Activated CD4-positive, alpha-beta memory T cell treated with anti-CD3 and anti-CD28 coated beads for 36 hours (primary cell): ENCODE data around the gene MYO15B. TPM values are rescaled to one million over a fixed set of nuclear protein-coding genes. Genes with fewer than 3 reads are reported as not detected.

Experiments used
- CTCF ChIA-PET: fragments of 350-600 bp; sonication (Branson Sonifier 250); formaldehyde crosslinking; loops from one replicate; lab custom pipeline; 2021; ENCODE audit warnings: antibody characterized with exemption, inconsistent platforms; lab: Charles Lee
- POLR2A ChIA-PET: fragments of 350-600 bp; sonication (Branson Sonifier 250); formaldehyde crosslinking; loops from one replicate; lab custom pipeline; 2021; ENCODE audit warnings: antibody characterized with exemption; lab: Charles Lee
- DNase-seq: peaks from one replicate; pipeline ENCODE4 v3.0.0-alpha.2; 2020
- H3K27ac Mint-ChIP-seq: one replicate; pipeline ENCODE4 v1.8.0; 2021; ENCODE audit warnings: mixed read lengths
- H3K27me3 Mint-ChIP-seq: one replicate; pipeline ENCODE4 v1.8.0; 2021; ENCODE audit warnings: mixed read lengths
- H3K36me3 Mint-ChIP-seq: one replicate; pipeline ENCODE4 v1.8.0; 2021; ENCODE audit warnings: mixed read lengths
- H3K4me1 Mint-ChIP-seq: one replicate; pipeline ENCODE4 v1.8.0; 2021; ENCODE audit warnings: low read depth, mixed read lengths
- H3K4me3 Mint-ChIP-seq: one replicate; pipeline ENCODE4 v1.8.0; 2021; ENCODE audit warnings: mild to moderate bottlenecking, mixed read lengths
- H3K9me3 Mint-ChIP-seq: one replicate; pipeline ENCODE4 v1.8.0; 2021; ENCODE audit warnings: mixed read lengths
- intact Hi-C: fragments of 100-400 bp; cut with micrococcal nuclease; formaldehyde crosslinking; loops from one replicate; pipeline ENCODE4 v1.15.1; 2023
- total RNA-seq, 2 experiments: library from RNA; stranded (reverse); gene quantifications; one replicate each; pipeline ENCODE4 v1.2.3, GENCODE V29; 2021

Gene MYO15B
- total RNA-seq, 2 experiments from 2014 or later, result 16.8 to 20.5 TPM

DNA sequence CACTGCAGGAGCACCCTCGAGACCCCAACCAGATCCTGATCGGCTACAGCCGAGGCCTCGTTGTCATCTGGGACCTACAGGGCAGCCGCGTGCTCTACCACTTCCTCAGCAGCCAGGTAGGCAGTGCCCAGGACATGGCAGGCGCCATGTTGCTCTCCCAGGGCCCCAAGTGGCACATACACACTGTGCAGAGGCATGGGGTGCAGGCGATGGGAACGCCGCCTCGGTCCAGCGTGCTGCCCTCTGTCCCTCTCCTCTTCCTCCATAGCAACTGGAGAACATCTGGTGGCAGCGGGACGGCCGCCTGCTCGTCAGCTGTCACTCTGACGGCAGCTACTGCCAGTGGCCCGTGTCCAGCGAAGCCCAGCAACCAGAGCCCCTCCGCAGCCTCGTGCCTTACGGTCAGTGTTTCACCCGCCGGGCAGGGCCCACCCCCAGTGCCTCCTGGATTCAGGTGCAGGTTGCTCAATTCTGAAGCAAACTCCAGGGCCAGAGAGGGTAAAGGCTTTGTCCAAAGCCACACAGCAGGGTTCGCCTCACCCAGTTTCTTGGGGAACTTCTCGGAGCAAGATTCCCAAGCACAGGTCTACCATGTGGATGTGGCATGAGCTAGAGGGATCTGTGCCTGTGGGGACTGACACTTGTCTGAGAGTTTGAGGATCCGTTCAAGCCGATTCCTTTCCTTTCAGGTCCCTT is 24.4 kb upstream of the MYO15B start:
- Mint-ChIP-seq H3K4me1 (no peaks in the 10 kb centered on the region), H3K27me3 (no peaks in the 10 kb centered on the region), H3K36me3 (no peaks in the 10 kb centered on the region), H3K27ac (no peak overlapping the region), H3K4me3 (no peak overlapping the region), H3K9me3 (no peaks in the 10 kb centered on the region)
- no peak for DNase-seq
- POLR2A ChIA-PET, result no interaction called here
- intact Hi-C loops, result no loop called here
- CTCF ChIA-PET, result no interaction called here

DNA sequence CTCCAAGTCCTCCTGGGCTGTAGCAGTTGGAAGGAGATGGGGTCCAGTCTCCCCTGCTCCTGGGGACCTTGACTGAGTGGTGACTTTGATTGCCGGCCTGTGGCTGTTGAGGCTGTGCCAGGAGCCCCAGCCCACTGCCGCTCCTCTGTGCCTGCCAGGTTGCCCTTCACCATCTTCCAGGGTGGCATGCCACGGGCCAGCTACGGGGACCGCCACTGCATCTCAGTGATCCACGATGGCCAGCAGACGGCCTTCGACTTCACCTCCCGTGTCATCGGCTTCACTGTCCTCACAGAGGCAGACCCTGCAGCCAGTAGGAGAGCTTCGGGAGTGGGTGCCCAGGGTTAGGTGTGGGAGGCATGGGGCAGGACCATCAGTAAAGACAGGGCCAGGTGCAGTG is 23.4 kb upstream of the MYO15B start:
- DNase-seq, result no peak
- no peak overlapping the region for H3K27ac Mint-ChIP-seq
- no peaks in the 10 kb centered on the region for H3K9me3 Mint-ChIP-seq
- intact Hi-C loops, result no loop called here
- no peak overlapping the region for H3K4me3 Mint-ChIP-seq
- H3K27me3 Mint-ChIP-seq, result no peaks in the 10 kb centered on the region
- H3K36me3 Mint-ChIP-seq, result no peaks in the 10 kb centered on the region
- CTCF ChIA-PET, result no interaction called here
- POLR2A ChIA-PET, result no interaction called here
- no peaks in the 10 kb centered on the region for H3K4me1 Mint-ChIP-seq

DNA sequence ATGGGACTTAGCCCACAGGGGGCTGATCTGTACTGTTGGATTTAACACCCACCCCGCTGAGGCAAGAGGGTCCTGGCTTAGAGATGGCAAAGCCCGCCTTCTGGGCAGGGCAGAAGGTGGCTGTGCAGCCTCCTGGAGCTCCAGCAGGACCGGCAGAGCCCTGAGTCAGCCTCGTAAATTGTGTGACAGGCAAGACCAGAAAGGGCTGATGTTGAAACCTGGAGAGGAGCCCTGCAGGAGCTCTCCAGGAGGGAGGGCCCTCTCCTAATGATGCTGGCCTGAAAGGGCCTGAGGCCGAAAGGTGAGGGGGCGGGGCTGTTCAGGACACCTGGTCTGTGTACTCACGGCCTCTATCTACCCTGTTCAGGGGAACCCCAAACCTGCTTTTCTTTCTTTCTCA is 22.5 kb upstream of the MYO15B start:
- H3K36me3 Mint-ChIP-seq, result no peaks in the 10 kb centered on the region
- no peak for DNase-seq
- no peaks in the 10 kb centered on the region for H3K4me1 Mint-ChIP-seq
- no peak overlapping the region for H3K27ac Mint-ChIP-seq
- H3K9me3 Mint-ChIP-seq, result no peaks in the 10 kb centered on the region
- H3K27me3 Mint-ChIP-seq, result no peaks in the 10 kb centered on the region
- POLR2A ChIA-PET, result no interaction called here
- H3K4me3 Mint-ChIP-seq, result no peak overlapping the region
- CTCF ChIA-PET, result interaction anchor here (0.9 kb wide), 1 partner anchor 68 kb away, joined by 3 read pairs; the partner anchor contains the start of gene SMIM5
- intact Hi-C loops, result no loop called here

DNA sequence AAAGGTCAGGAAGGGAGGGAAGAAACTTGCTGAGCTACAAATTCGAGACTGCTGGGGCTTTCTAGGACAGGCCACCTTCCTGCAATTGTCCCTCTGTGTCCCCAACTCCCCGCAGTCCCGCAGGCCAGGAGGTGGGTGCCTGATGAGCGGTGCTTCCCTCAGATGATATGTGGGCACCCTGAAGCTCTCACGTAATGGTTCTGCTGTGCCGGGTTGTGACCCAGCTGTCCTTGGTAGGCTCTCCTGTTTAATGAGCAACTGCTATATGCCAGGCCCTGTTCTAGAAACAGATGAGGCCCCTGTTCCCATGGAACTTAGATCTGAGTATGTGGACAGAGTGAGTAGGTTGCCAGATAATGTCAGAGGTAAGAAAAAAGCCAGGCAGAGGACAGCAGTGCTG is 22.0 kb upstream of the MYO15B start:
- H3K9me3 Mint-ChIP-seq, result no peaks in the 10 kb centered on the region
- DNase-seq, result no peak
- CTCF ChIA-PET, result interaction anchor here (0.9 to 1.1 kb wide), 2 partner anchors 35 to 68 kb away, joined by 3 read pairs; partner anchors contain the start of gene SMIM5
- intact Hi-C loops, result no loop called here
- POLR2A ChIA-PET, result no interaction called here
- H3K27ac Mint-ChIP-seq, result no peak overlapping the region
- H3K4me1 Mint-ChIP-seq, result no peaks in the 10 kb centered on the region
- H3K27me3 Mint-ChIP-seq, result no peaks in the 10 kb centered on the region
- no peaks in the 10 kb centered on the region for H3K36me3 Mint-ChIP-seq
- no peak overlapping the region for H3K4me3 Mint-ChIP-seq

DNA sequence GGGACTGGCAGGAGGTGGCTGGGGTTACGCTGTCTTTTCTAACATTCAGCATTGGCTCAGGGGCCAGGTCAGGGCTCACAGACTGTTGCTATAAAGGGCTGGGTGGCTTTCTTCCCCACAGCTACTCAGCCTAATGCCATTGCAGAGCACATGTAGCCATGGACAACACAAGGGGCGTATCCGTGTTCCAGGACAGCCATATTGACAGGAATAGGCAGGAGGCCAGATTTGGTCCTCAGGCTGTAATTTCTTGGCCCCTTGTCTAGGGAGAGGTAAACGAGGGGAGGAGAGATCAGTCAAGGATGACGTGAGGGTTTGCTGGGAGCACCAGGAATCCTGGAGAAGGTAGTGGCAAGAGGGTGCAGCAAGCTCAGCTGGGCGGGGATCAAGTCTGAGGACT is 21.2 kb upstream of the MYO15B start:
- H3K27ac Mint-ChIP-seq, result no peak overlapping the region
- POLR2A ChIA-PET, result no interaction called here
- H3K27me3 Mint-ChIP-seq, result no peaks in the 10 kb centered on the region
- no peak overlapping the region for H3K4me3 Mint-ChIP-seq
- no peak for DNase-seq
- intact Hi-C loops, result no loop called here
- no peaks in the 10 kb centered on the region for H3K9me3 Mint-ChIP-seq
- CTCF ChIA-PET, result interaction anchor here (1.1 kb wide), 1 partner anchor 35 kb away, joined by 3 read pairs; no protein-coding TSS in a partner anchor
- no peaks in the 10 kb centered on the region for H3K4me1 Mint-ChIP-seq
- no peaks in the 10 kb centered on the region for H3K36me3 Mint-ChIP-seq

DNA sequence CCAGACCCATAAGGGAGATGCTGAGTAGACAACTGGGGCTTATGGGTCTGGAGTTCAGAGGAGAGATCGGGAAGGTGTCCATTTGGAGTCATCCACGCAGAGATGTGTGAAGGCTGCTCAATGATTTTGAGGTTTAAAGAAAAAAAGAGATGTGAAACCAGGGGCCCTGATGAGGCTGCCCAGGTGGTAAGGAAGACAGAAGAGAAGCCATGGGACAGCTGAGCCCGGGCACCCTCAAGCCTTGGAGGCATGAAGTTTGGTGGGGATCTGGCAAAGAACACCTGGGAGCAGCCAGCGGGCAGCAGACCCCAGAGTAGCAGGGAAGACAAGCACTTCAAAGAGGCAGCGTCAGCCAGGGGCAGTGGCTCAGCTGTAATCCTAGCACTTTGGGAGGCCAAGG is 20.8 kb upstream of the MYO15B start:
- no peak for DNase-seq
- Mint-ChIP-seq H3K4me3 (no peak overlapping the region), H3K27me3 (no peaks in the 10 kb centered on the region), H3K36me3 (no peaks in the 10 kb centered on the region), H3K9me3 (no peaks in the 10 kb centered on the region), H3K4me1 (no peaks in the 10 kb centered on the region), H3K27ac (no peak overlapping the region)
- intact Hi-C loops, result no loop called here
- CTCF ChIA-PET, result interaction anchor here (1.1 to 1.9 kb wide), 2 partner anchors 34 to 66 kb away, joined by 3 to 6 read pairs; partner anchors contain the start of gene SMIM5
- POLR2A ChIA-PET, result no interaction called here

DNA sequence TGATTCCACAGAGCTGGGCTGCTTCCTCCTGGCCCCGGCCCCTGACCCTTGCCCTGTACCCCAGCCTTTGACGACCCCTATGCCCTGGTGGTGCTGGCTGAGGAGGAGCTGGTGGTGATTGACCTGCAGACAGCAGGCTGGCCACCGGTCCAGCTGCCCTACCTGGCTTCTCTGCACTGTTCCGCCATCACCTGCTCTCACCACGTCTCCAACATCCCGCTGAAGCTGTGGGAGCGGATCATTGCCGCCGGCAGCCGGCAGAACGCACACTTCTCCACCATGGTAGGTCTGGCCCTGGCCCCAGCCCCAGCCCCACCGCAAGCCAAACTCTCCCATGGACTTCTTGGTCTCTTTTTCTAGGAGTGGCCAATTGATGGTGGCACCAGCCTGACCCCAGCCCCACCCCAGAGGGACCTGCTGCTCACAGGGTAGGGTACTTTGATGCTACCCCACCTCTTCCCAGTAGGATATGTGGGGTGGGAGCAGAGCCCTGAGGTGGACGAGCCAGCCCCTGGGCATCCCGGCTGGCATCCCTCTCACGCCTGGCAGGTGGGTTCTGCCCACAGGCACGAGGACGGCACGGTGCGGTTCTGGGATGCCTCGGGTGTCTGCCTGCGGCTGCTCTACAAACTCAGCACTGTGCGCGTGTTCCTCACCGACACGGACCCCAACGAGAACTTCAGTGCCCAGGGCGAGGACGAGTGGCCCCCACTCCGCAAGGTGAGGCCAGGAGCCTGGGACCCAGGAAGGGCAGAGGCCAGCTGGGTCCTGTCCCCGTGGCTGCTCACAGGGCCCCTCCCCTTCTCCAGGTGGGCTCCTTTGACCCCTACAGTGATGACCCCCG is 19.0 kb upstream of the MYO15B start:
- H3K27me3 Mint-ChIP-seq, result no peaks in the 10 kb centered on the region
- no peaks in the 10 kb centered on the region for H3K9me3 Mint-ChIP-seq
- POLR2A ChIA-PET, result interaction anchor here (0.6 kb wide), 1 partner anchor 197 kb away, joined by 5 read pairs; no protein-coding TSS in a partner anchor
- DNase-seq, result no peak
- no peak overlapping the region for H3K27ac Mint-ChIP-seq
- H3K4me3 Mint-ChIP-seq, result no peak overlapping the region
- CTCF ChIA-PET, result interaction anchor here (1.9 kb wide), 1 partner anchor 64 kb away, joined by 6 read pairs; the partner anchor contains the start of gene SMIM5
- H3K36me3 Mint-ChIP-seq, result no peaks in the 10 kb centered on the region
- no peaks in the 10 kb centered on the region for H3K4me1 Mint-ChIP-seq
- intact Hi-C loops, result no loop called here

DNA sequence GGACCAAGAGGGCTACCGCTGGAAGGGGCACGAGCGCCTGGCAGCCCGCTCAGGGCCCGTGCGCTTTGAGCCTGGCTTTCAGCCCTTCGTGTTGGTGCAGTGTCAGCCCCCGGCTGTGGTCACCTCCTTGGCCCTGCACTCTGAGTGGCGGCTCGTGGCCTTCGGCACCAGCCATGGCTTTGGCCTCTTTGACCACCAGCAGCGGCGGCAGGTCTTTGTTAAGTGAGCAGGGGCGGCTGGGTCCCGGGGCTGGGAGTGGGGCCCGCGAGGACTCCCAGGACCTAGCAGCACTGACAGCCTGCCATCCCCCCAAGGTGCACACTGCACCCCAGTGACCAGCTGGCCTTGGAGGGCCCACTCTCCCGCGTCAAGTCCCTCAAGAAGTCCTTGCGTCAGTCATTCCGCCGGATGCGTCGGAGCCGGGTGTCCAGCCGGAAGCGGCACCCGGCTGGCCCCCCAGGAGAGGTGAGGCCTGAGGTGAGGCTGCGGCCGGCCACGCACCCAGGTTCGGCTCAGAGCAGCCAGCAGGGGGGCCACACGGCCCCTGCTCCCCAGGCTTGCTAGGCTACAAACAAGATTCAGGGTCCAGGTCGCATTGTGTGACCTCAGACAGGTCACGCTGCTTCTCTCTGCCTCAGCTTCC is 17.4 kb upstream of the MYO15B start:
- no peaks in the 10 kb centered on the region for H3K9me3 Mint-ChIP-seq
- ChIA-PET POLR2A (no interaction called here), CTCF (no interaction called here)
- DNase-seq, result no peak
- intact Hi-C loops, result no loop called here
- H3K4me3 Mint-ChIP-seq, result no peak overlapping the region
- no peaks in the 10 kb centered on the region for H3K4me1 Mint-ChIP-seq
- no peaks in the 10 kb centered on the region for H3K36me3 Mint-ChIP-seq
- no peak overlapping the region for H3K27ac Mint-ChIP-seq
- H3K27me3 Mint-ChIP-seq, result no peaks in the 10 kb centered on the region

DNA sequence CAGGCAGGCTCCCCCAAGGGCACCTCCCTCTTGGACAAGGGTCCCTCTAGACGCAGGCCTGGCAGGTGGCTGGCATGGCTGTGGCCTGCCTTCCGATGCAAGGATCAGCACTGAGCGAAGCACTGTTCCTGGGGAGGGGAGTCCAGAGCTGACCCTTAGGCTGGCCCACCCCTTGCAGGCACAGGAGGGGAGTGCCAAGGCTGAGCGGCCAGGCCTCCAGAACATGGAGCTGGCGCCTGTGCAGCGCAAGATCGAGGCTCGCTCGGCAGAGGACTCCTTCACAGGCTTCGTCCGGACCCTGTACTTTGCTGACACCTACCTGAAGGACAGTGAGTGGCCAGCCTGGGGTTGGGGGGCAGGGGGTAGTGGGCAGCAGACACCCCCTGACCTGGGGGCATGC is 16.8 kb upstream of the MYO15B start:
- Mint-ChIP-seq H3K4me3 (no peak overlapping the region), H3K36me3 (no peaks in the 10 kb centered on the region), H3K27ac (no peak overlapping the region), H3K4me1 (no peaks in the 10 kb centered on the region), H3K9me3 (no peaks in the 10 kb centered on the region), H3K27me3 (no peaks in the 10 kb centered on the region)
- no peak for DNase-seq
- ChIA-PET POLR2A (no interaction called here), CTCF (no interaction called here)
- intact Hi-C loops, result no loop called here

DNA sequence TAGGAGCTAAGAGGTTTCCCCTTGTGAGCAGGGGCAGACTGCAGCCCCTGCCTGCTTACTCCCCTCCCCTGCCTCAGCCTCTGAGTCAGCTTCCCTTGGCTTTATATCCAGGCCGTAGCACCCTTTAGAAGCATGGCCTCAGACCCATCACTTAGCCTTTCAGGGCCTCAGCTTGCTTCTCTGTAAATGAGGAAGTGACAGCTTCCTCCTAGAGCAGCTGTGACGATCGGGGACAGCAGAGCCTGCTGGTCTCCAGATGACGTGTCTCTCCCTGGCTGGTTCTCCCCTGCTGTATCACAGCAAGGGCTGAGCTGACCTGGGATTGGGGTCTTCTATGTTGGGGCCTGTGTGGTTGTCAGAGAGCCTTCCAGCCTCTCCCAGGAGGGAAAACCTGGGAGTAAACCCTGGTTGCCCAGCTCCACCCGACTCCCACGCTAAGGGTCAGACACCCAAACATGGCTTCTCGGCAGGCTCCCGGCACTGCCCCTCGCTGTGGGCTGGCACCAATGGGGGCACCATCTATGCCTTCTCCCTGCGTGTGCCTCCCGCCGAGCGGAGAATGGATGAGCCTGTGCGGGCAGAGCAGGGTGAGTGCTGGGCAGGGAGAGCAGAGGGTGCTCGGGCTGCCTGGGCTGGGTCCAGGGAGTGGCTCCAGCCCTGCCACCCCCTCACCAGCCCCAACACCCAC is 16.3 kb upstream of the MYO15B start:
- no peaks in the 10 kb centered on the region for H3K36me3 Mint-ChIP-seq
- H3K4me1 Mint-ChIP-seq, result no peaks in the 10 kb centered on the region
- ChIA-PET CTCF (no interaction called here), POLR2A (no interaction called here)
- no peaks in the 10 kb centered on the region for H3K9me3 Mint-ChIP-seq
- no peak overlapping the region for H3K4me3 Mint-ChIP-seq
- intact Hi-C loops, result no loop called here
- DNase-seq, result no peak
- H3K27me3 Mint-ChIP-seq, result no peaks in the 10 kb centered on the region
- no peak overlapping the region for H3K27ac Mint-ChIP-seq

DNA sequence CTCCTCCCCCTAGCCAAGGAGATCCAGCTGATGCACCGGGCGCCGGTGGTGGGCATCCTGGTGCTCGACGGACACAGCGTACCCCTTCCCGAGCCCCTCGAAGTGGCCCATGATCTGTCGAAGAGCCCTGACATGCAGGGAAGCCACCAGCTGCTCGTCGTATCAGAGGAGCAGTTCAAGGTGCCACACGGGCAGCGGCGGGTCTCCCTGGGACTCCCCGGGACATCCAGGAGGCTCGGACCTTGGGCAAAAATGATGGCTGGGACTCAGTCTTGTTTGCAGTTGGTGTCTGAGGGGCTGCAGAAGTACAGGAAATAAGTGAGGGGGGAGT is 15.8 kb upstream of the MYO15B start:
- no peak overlapping the region for H3K27ac Mint-ChIP-seq

More for the DNA sequence above, 15.8 kb upstream of the MYO15B start:
- intact Hi-C loops, result no loop called here
- POLR2A ChIA-PET, result no interaction called here
- DNase-seq, result no peak
- CTCF ChIA-PET, result no interaction called here
- no peaks in the 10 kb centered on the region for H3K9me3 Mint-ChIP-seq
- no peaks in the 10 kb centered on the region for H3K36me3 Mint-ChIP-seq
- H3K4me3 Mint-ChIP-seq, result no peak overlapping the region
- H3K4me1 Mint-ChIP-seq, result no peaks in the 10 kb centered on the region
- no peaks in the 10 kb centered on the region for H3K27me3 Mint-ChIP-seq
